GM21390 (cell line): ENCODE measurements around the gene CLEC16A.

Experiments used
- ATAC-seq: cut with Tn5 transposase; IDR thresholded peaks from one replicate; pipeline ENCODE4 v1.9.1; 2021; ENCODE audit not compliant: unreplicated experiment

Gene CLEC16A

DNA sequence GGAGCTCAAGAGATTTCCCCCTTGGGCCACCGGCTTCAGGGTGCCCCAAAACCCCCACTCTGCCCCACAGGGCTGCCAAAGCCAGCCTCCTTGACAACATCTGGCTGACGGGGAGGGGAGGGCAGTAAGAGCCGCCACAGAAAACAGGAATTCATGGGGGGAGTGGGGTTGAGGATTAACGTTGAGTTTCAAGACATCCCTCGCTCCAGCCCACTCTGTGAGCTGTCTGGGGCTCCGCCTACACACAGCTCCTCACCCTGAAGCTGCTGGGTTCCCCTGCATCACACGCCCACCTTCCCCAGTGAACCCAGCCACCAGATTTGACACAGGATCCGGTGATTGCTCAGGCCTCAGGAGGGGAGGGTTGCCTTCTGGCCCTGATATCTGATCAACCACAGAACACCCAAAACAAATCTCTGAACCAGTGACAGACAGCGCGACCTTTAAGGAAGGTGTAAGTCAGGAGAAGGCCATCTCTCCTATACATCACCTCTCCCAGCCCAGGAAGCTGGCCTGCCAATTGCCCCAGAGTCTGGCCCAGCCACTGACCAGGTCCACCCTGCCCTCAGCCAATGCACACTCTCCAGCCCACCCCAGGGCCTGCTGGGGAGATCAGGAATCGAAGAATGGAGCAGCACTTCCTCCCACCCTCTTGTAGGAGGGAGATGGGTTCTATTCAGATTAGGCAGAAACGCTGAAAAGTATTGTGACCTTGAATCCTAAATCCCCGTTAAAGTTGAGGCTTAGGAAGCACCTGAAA, 132.1 kb downstream of the CLEC16A start:
- peak; percentile 57 for ATAC-seq

DNA sequence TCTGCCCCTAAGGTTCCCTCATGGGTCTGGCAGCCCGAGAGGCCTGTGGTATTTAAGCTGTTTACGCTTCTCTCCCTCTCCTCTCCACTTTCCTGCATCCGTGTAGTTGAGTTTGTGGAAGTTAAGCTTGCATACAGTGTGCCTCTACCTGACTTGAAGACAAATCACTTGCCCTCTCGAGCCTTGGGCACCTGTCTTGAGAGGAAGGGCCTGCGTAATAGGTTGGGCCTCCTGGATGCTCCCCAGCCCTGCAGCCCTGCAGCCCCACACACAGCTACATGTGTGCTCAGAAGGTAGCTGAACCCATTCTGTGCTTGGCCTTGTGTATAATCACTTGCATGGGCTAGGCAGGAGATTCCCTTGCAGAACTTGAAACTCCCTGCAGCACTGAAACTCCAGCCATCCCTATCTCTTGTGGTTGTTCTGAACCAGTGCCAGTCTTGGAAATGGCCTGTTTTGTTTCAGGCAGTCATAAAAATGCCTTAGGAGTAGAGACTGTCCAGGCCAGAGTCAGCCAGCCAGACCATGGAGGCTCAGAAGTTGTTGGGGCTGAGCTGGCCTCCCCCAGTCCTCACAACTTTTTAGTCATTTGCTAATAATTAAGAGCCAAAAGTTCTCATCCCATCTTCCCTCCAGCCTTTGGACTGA, 134.6 kb downstream of the CLEC16A start:
- no peak for ATAC-seq

DNA sequence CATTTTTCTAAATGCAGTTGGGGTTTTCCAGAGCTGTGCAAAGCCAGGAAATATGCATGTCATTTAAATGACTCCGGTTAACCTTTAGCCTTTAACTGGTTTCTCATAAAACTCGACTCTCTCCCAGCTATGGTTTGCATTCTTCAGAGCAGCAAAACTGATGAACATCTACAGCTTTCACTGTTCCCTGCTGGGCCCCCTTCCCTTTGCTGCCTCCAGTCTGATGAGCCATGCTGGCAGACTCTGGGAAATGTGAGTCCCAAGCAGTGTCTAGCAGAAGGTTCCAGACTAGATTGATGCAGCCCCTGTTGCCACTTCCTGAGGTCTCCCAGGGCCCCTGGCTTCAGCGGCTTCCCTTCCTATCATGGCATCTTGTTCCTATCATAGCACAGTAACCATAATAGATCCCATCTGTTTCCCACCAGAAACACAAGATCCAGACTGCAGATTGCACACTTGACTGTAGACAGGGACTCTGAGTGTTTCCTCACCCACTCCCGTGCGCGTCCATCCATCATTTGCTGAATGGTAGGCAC, 135.4 kb downstream of the CLEC16A start:
- ATAC-seq, result no peak

DNA sequence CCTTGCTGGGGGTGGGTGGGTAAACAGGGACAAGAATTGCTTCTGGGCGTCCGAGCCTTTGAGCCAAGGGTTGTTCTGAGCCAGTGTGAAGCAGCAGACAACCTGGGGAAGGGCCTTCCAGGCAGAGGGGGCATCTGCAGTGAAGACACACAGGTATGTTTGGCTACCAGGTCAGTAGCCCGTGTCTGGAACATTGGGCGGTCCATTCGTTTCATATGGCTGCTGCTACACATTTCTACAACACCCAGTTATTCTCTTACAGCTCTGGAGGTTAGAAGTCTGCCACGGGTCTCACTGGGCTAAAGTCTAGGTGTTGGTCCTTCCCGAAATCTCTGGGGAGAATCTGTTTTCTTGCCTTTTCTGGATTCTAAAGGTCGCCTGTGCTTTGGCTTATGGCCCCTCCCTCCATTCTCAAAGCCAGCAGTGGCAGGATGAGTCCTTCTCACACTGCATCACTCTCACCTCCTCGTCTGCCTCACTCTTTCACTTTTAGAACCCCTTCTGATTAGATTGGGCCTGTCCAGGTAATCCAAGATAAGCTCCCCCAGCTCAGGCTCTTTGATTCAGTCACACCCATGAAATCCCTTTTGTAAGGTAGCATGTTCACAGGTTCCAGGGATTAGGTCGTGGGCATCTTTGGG, 136.1 kb downstream of the CLEC16A start:
- ATAC-seq, result no peak

DNA sequence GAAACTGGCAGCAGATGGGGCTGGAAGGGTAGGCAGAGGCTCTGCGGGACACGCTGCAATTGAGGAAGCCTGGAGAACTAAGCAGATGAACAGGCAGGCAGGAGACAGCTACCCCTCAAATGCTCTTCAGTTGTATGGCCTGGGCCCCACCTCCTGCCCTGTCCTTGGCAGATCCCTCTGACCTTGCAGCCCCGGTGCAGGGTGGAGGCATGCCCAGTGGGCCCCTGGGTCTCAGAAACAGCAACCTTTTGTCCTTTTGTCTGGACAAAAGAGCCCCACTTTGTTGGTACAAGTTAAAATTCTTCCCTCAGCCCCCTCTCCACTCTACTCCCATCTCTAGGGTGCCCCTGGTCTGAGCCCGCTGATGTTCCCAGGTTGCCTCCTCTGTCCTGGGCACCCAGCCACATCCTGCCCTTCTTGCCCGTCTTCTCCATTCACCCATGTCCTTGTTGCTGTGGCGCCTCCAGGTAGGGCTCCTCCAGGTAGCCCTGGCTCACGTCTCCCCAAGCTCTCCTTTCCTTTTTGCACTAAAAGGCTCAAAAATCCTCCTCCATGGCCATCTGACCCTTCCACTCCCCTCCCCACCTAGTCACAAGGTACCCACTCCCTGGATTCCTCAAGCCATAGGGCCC, 136.8 kb downstream of the CLEC16A start:
- ATAC-seq, result no peak

DNA sequence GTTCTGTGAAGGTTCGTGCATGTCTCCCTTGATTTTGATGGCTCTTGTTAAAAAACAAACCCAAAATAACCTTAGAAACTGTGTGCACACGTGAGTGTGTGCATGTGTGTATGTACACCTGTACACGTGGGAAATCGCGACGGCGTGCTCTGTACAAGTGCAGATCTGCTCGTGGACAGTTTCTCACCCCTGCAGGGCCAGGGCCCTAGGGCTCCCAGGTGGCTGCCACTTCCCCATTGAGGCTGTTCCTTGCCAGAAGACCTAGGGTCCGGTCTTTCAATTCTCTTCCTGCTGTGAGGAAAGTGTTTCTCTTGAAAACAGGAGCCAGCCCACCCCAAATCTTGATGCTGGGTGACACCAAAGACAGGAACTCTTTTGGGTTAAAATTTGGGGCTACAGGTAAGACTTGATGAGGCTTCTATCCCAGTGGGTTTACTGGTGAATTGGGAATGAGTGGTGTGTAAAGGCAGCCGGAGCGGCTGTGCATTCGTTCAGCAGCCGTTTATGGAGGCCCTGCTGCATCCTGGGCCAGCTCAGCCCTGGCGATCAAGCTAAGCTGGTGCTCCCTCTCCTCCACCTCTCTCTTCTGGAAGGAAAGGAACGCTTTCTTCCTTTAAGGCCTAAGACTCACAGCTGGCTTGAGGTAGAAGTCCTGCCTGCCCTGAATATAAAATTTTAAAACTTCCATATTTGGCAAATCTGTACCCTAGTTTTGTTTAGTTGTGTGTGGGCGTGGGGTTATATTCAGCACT, 137.9 kb downstream of the CLEC16A start:
- no peak for ATAC-seq

DNA sequence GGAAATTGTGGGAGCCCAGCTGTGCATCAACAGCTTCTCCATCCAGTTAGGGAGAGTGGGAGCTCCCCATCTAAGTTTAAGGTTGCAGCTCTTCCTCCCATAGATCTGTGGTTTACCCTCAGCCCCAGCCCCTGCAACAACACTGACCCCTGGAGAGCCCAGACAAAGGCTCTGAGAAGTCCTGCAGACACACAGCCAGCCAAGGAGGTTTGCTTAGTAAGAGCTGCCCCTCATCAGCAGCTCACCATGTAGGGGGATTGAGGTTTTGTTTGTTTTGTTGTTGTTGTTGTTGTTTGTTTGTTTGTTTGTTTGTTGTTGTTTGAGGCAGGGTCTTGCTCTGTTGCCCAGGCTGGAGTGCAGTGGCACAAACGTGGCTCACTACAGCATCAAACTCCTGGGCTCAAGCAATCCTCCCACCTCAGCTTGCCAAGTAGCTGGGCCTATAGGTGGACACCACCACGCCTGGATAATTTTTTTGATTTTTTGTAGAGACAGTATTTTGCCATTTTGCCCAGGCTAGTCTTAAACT, 138.6 kb downstream of the CLEC16A start:
- ATAC-seq, result no peak

DNA sequence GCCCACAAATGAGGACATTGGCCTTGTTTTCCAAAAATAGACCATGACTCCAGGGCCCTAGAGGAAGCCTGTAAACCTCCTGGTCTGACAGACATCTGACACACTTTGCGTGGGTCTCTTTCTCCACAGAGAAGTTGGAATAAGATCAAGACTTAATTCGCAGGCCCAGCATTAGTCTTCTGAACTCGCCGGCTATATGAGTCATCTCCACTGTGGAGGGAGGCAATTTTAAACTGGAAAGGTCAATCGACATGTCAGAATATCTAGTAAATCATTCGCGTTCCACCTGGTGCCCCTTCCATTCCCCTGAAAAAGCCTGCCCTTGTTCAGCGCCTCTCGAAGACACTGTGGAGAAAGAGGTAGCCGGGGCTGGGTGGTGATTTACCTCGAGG, 140.1 kb downstream of the CLEC16A start:
- ATAC-seq, result no peak

DNA sequence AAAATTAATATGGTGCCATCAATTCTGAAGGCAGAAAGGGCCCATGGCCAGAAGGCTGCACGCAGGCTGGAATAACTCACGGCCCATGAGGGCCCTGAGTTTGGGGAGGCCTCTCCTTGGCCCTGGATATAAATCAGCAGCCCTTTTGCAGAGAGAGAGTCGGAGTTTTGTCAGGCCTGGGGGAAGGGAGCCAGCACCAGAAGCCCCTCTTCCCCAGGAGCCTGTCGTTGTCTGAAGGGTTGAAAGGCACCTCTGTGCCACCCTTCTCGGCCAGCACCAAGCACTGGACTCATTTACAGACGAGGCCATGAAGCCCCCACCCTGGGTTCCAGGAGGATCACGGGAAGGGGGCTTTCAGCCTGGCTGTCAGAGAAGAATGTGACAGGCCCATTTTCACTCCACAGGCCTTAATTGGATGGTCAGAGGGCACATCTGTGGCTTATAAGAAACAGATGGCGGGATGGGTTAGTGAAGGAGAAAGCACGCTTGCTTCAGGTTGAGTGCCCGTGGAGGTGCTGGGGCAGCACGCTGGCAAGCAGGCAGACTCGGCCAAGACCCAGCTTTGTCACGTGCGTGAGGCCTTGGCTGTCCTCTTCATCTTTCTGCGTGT, 140.6 kb downstream of the CLEC16A start:
- ATAC-seq, result no peak

DNA sequence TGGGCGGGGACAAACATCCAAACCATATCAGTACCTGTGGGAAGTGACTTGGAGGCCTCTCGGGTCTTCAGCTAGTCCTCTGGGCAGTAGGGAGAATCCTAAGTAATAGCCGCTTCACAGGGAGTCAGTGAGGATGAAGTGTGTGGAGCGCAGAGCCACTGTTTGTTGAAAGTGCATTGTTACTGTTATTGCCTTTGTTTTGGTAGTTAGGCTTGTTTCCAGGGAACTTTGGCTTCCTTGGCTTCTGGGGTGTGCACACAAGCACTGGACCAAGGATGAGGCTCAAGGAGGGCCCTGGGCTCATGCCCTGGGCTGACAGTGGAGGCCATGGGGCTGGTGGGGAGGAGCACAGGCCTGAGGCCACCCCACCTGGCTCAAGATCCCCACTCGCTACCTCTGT, 141.6 kb downstream of the CLEC16A start:
- ATAC-seq, result no peak

DNA sequence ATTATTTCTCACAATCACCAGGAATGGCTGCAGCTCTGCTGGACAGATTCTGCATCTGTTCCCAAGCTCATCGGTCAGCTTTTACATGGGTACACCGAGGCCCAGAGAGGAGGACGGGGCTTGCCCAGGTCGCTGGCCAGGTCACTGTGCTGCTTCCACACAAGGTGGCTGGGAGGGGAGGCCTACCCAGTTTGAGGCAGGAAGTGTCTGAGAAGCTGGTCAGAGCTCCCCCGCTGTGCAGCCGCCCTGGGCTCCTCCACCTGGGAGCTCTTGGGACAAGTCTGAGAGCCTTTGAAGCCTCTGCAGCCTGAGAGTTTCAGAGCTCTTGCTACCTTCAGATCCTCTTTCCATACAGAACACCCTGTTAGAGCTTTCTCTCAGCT, 143.3 kb downstream of the CLEC16A start:
- no peak for ATAC-seq

DNA sequence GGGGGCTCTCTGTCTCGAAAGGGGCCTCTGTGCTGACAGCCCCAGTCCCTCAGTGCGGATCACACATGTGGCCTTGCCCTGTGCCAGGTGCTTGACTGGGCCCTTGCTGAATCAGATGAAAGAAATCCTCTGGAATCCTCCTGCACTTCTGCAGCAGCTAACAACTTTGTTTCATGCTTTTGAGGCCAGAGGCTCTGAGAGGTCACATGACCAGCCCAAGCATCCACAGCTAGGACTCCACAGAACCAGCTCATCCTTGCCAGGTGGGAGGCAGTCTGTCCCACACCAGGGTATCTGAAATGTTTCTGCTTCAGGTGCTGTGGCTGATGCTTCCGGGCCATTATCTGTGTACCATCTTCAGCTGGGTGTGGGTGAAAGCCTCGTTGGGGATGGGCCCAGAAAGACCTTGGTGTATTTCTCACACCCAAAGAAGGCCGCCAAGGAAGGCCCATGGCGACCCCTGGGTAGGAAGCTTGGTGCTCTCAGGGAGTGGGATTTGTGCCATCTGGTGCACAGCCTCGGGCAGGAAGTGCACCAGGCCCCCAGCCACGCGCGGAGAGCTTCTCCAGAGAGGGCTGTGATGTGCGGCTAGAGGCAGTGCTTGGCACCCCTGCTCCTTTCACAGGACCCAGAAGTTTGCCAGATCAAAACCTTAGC, 143.8 kb downstream of the CLEC16A start:
- ATAC-seq, result no peak

DNA sequence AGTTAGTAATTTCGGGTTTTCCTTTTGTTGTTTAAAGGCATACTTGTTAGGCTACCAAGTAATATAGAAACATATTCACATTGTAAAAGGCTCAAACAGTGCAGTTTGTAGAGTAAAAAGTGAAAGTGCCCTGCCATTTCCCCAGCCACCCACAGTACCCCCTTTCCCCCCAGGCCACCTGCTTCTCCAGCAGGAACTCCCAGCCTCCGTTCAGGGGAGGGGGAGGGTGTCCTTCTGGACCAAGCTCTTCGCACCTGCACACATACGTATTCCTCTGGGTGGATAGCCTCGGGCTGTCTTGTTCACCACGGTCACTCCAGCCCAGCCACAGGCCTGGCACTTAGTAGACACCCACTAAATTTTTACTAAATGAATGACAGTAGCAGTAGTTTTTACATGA, 144.5 kb downstream of the CLEC16A start:
- no peak for ATAC-seq

DNA sequence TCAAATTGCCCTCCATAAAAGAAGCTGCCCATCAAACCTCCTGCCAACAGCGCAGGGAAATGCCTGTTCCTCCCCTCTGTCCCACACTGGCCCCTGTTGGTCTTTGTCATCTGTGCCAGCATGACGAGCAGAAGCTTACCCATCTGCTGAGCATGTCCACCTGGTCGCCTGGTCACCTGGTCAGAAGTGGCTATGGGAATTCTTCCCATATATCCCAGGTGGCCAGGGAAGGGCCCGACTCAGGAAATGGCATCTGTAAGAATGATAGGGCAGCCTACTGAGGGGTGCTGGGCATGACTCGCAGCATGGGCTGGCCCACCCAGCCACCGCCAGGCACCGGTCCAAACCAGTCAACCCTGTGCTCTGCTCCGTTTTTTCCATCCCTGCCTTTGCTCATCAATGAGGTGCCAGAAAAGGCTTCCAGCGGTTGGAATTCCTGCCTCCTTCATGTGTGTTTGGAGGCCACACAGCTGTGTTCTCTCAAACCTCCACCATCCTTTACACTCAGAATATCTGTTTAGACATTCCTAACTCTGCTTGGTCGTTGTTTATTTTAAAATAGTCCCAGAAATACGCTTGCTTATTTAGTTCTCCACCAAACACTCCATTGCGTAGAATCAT, 145.2 kb downstream of the CLEC16A start:
- ATAC-seq, result no peak

DNA sequence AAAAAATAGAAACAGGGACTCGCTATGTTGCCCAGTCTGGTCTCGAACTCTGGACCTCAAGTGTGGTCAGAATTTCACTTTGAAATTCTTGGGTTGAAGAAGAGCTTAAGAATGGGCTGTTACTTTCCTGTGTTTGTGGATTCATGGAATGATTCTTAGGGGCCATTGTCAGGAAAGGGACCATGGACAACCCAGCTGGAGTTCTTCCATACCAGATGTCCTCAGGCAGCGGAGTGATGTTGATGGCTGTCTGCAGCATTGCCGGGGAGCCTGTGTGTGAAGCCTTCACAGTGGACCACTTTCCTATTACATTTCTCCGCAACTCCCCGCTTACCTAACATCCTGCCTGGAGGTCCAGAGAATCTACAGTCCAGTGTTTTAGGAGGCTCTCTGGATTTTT, 145.9 kb downstream of the CLEC16A start:
- no peak for ATAC-seq

DNA sequence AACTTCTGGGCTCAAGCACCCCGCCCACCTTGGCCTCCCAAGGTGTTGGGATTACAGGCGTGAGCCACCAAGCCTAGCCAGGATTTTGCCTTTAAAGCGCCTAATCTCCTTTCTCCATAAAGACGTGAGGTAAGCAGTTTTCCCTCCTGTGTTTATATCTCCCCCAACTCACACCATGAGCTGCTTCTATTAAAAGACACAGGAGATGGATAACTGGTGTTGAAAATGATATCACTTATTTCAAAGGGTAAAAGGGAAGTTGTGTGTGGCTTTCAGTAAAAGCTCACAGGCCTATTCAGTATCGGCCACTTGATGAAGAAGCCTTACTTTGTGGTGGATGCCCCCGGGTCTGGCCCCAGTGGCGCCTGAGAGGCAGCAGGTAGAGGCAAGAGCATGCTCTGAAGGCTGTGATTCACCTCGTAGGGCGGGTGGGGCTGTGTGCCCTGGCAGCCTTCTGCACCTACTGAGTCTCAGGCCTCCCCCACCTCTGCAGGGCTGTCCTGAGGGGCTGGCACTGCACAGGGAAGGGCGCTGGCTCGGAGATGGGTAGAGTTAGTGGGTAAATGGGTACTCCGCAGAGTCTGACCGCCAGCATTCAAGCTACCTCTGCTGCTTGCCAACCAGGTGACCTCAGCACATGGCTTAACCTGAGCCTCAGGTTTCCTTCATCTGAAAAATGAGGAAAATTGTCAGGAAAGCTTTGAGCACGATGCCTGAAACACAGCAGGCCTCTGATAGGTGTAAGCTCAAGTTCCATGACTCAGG, 146.8 kb downstream of the CLEC16A start:
- ATAC-seq, result no peak

DNA sequence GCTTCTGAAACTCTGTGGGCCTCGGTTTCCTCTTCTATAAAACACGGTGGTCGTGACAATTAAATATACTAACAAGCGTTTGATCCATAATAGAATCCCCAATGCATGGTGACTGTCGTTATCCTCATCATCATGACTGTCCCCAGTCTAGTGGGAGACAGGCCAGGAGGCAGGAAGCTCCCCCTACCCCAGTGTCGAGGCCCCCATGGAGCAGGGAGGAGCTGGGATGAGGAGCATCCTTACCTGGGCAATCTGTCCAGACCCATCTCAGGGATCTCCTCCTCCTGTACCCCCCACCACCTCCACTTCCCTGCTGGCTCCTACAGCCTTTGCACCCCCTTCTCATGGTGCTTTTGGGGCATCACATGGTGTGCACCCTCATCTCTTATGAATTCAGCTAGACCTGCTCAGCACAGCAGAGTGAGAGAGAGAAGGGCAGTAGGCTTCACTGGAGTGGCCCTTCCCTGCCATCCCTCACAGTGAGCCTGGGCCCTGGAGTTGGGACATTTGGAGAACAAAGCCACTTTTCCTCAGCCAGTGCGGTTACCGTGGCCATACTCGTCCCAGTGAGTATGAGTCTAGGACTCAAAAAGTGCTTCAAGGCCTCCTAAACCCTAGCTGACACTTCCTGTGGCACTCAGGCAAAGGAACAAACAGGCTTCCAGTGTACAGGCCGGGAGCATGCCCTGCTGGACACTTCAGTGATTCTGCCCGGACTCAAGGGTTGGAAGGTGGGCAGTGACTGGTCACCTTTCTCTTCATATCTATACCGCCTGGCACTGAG, 148.6 kb downstream of the CLEC16A start:
- ATAC-seq, result no peak

DNA sequence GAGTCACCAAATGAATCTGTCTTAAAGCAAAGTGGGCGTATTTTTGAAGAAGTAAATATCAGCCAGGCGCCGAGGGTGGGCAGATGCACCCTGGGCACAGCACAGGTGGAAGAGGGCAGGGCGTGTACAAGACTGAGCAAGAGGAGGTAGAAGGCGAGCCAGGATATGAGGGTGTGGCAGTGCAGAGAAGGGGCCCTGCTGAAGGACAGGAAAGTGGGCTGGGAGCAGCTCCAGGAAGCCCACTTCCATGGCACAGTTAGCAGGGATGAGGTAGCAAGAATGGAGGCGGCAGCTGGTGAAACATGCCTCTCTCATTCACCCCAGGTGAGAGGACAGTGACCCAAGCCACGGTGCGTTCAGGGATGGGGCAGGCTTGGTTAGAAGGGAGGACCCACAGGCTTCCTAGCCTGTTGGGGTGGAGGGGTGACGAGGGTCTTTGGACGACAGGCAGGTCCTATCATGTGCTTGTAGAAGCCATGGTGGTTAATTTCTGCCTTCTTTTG, 149.3 kb downstream of the CLEC16A start:
- no peak for ATAC-seq
